Stimulated activated memory B cell treated with anti-CD40 and anti-IgM and Interleukin-4, amounts not matched to agents 10 μg/mL and 1 μg/mL and 100 μg/mL, for 72 hours (primary cell): ENCODE results near the gene SIRPB2.

Experiments used
- ATAC-seq: fragments of 150-1000 bp; cut with Tn5 transposase; 2 replicates; pipeline ENCODE4 v1.10.0; 2021
- H3K27ac Mint-ChIP-seq: one replicate; pipeline ENCODE4 v1.8.0; 2022; ENCODE audit warnings: mild to moderate bottlenecking, mixed read lengths
- H3K27me3 Mint-ChIP-seq: one replicate; pipeline ENCODE4 v1.8.0; 2022; ENCODE audit warnings: mixed read lengths
- H3K36me3 Mint-ChIP-seq: one replicate; pipeline ENCODE4 v1.8.0; 2022; ENCODE audit warnings: mixed read lengths
- H3K4me1 Mint-ChIP-seq: one replicate; pipeline ENCODE4 v1.8.0; 2022; ENCODE audit warnings: mixed read lengths
- H3K4me3 Mint-ChIP-seq: one replicate; pipeline ENCODE4 v1.8.0; 2022; ENCODE audit warnings: mild to moderate bottlenecking, moderate library complexity, mixed read lengths
- H3K9me3 Mint-ChIP-seq: one replicate; pipeline ENCODE4 v1.8.0; 2022; ENCODE audit warnings: mixed read lengths

Gene SIRPB2

DNA sequence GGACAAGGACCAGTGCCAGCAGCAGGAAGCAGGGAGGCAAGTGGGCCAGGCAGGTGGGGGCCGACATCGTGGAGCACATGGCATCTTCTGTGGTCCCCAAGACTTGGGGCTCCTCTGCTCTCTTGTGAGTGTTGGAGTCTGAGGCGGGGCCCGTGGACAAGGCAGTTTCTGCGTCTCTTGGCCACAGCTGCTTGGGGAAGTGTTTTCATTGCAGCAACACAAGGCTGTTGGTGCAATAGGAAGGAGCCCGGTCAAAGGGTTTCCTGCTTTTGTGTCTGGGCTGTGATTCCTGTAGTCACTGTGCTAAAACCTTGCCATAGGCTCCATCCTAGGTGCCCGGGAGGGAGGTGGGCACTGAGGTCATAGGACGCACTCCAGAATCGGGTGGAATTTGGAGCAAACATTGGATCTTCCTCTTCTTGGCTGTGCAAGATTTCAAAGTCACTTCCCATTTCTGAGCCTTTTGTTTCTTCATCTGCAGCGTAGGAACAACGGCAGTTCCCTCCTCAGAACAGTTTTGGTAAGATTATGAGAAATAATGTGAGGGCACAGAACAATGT is at the start of gene SIRPB2:
Gene SIRPB2, minus strand, starts transcription at position 140 of the 560 bp plus-strand sequence. Its CDS starts 61 bp downstream, at position 79.
- H3K9me3 Mint-ChIP-seq, result no peaks in the 10 kb centered on the region
- H3K4me1 Mint-ChIP-seq, result peaks cover 38% of the 10 kb centered on the region
- H3K36me3 Mint-ChIP-seq, result no peaks in the 10 kb centered on the region
- H3K27ac Mint-ChIP-seq, result no peak within 1 kb of the TSS
- no peak for ATAC-seq
- no peak within 1 kb of the TSS for H3K4me3 Mint-ChIP-seq
- H3K27me3 Mint-ChIP-seq, result peaks cover 20% of the 10 kb centered on the region

DNA sequence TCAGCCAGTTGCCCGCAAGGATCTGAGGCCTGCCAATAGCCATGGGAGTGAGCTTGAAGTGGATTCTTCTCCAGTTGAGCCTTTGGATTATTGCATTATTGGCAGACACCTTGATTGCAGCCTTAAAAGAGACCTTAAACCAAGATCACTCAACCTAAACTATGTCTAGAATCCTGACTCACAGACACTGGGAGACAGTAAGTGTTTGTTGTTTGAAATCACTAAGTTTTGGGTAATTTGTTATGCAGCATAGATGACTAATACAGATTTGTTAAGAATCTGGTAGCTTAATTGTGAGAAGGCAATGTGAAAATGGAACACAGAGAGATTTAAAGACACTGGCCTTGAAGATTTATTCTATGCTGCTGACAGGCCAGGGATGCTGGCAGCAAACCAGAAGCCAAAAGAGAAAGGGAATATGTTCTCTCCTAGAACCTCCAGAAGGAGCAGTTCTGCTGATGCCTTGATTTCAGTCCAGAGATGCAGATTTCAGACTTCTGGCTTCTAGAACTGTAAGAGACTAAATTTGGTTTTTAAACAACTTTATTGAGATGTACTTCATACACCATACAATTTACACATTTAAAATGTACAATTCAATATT is 48.7 kb upstream of the SIRPB2 start:
- no peak for ATAC-seq
- Mint-ChIP-seq H3K27ac (no peak overlapping the region), H3K4me1 (peaks cover 44% of the 10 kb centered on the region), H3K36me3 (no peaks in the 10 kb centered on the region), H3K9me3 (no peaks in the 10 kb centered on the region), H3K27me3 (no peaks in the 10 kb centered on the region), H3K4me3 (no peak overlapping the region)

DNA sequence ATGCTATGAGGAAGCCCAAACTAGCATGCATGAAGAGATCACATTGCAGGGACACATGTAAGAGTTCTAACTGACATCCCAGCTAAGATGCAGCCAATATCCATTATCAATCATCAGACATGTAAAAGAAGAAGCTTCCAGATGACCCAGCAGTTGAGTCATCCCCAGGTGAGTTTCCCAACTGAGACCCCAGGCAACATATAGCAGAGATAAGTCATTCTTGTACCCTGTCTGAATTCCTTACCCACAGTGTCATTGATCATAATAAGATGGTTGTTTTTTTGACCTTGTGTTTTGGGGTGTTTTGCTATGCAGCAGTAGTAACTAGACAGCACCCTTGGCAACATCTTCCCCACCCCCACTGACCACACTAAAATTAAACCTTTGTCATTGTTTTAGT is 47.4 kb upstream of the SIRPB2 start:
- ATAC-seq, result no peak
- H3K9me3 Mint-ChIP-seq, result no peaks in the 10 kb centered on the region
- H3K27me3 Mint-ChIP-seq, result no peaks in the 10 kb centered on the region
- peak overlapping the region; percentile 68 for H3K27ac Mint-ChIP-seq
- H3K4me3 Mint-ChIP-seq, result no peak overlapping the region
- no peaks in the 10 kb centered on the region for H3K36me3 Mint-ChIP-seq
- H3K4me1 Mint-ChIP-seq, result peaks cover 46% of the 10 kb centered on the region

DNA sequence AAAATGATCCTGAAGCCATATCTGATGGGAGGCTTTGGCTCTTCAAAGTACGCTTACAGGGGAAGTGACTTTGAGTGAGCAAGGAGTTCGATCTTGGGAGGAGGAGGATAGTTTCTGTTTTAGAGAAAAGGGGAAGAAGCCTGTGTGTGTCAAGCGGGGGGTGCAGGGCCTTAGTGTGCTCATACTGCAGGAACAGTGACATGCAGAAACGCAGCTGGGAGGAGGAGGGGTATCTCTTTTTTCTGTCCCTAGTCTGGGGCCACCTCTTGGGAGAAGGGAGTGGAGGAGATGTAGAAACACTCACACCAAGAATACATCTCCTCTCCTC is 46.5 kb upstream of the SIRPB2 start:
- peak overlapping the region; percentile 68 for H3K27ac Mint-ChIP-seq
- H3K4me1 Mint-ChIP-seq, result peaks cover 40% of the 10 kb centered on the region
- no peaks in the 10 kb centered on the region for H3K9me3 Mint-ChIP-seq
- H3K4me3 Mint-ChIP-seq, result peak overlapping the region; percentile 2
- H3K36me3 Mint-ChIP-seq, result no peaks in the 10 kb centered on the region
- peak; percentile 81 for ATAC-seq
- no peaks in the 10 kb centered on the region for H3K27me3 Mint-ChIP-seq

DNA sequence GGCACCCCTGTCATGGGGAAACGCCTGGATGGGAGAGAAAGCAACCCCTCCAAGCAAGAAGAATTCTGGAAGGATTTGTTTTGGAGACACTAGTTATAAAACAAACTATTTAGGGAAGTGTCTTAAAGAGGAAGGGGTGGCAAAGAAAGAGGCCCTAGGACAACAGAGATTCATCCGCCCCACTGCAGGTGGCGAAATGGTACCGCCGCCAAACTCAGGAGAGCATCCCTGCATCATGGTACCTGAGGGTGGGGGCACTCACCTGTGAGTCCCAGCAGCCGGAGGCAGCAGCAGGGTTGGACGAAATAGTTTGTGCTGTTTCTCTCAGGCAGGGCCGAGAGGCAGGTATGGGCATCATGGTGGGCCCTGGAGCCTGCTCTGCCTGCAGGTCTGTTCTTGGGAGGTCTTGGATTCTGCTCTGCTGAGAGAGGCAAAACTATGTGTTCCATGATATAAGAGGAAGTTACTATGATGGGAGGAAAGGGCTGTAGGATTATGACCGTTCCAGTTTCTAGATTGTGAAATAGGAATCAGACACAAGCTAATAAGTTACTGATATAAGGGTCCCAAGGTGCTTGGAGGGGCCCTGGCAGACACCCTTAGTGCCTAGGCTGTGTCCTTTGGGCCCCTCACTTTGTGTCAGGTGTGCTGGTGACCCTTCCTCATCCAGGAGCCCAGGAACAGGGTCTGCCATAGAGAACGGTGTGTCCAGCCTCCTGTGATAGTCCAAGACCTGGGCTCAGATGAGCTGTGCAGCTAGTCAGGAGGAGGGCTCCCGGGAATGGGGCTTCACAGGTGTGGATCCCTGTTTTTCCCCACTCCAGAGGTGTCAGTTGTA is 45.9 kb upstream of the SIRPB2 start:
- peak; percentile 25 for ATAC-seq
- Mint-ChIP-seq H3K27me3 (no peaks in the 10 kb centered on the region), H3K9me3 (no peaks in the 10 kb centered on the region), H3K36me3 (no peaks in the 10 kb centered on the region), H3K4me3 (peak overlapping the region; percentile 42), H3K27ac (peak overlapping the region; percentile 68), H3K4me1 (peaks cover 40% of the 10 kb centered on the region)

DNA sequence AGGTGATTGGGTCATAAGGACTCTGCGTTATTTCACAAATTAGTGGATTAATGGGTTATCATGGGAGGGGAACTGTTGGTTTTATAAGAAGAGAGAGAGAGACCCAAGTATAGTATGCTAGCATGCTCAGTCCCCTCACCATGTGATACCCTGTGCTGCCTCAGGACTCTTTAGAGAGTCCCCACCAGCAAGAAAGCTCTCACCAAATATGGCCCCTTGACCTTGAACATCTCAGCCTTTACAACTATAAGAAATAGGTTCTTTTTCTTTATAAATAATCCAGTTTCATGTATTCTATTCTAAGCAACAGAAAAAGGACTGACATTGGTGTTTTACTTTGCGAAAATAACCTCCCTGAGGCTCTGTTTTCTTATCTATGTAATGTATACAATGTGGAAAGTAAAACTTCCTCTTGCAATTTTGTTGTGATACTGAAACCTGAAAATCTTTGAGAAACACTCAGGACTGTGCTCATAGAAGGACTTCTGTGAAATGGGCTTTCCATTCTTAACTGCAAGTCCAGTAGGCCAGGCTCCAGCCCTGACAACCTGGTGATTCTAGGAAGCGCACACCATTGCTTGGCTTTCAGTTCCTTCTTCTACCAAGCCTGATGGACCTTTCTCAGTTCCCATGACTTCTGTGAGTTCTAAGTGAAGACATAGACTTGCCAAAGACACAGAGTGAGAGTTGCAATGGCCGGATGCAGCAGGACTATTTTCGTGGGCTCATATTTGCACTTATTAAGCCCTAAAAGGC is 44.4 kb upstream of the SIRPB2 start:
- Mint-ChIP-seq H3K4me1 (peaks cover 40% of the 10 kb centered on the region), H3K4me3 (no peak overlapping the region), H3K27me3 (no peaks in the 10 kb centered on the region), H3K27ac (peak overlapping the region; percentile 68), H3K9me3 (no peaks in the 10 kb centered on the region), H3K36me3 (no peaks in the 10 kb centered on the region)
- peak; percentile 90 for ATAC-seq

DNA sequence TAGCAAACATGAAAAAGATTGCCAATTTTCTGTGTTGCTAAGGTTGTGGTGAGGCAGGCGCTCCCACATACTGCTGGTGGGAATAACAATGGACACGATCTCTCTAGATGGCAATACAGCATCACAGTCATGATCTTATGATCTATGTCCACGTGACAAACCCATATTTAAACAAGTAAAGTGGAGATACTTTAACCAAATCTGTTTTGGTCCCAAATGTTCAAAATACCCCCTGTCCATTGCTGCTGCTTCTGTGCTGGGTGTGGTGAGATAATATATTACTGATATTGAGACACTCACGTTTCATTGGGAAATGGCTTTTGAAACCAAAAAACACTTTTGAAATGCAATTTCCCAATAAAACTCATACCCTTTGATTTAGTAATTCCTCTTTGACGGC is 43.3 kb upstream of the SIRPB2 start:
- no peak for ATAC-seq
- H3K27ac Mint-ChIP-seq, result no peak overlapping the region
- H3K4me1 Mint-ChIP-seq, result peaks cover 40% of the 10 kb centered on the region
- H3K4me3 Mint-ChIP-seq, result no peak overlapping the region
- no peaks in the 10 kb centered on the region for H3K27me3 Mint-ChIP-seq
- no peaks in the 10 kb centered on the region for H3K36me3 Mint-ChIP-seq
- no peaks in the 10 kb centered on the region for H3K9me3 Mint-ChIP-seq

DNA sequence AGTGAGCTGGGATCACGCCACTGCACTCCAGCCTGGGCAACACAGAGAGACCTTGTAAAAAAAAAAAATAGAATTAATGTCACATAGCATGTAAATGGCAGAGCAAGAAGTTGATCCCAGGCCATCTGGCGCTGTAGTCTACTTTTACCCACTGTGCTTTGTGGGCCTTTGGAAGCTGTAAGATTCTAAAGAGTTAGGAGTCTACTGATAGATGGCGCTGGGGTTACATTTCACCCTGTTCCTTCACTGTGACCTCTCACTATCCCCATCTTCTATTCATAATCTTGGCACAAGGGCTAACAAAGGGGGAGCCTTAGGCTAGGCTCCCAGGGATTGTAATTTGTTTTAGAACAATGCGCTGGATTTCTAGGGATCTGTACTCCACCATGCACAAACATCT is 41.8 kb upstream of the SIRPB2 start:
- ATAC-seq, result no peak
- peaks cover 3% of the 10 kb centered on the region for H3K9me3 Mint-ChIP-seq
- H3K27me3 Mint-ChIP-seq, result no peaks in the 10 kb centered on the region
- no peak overlapping the region for H3K4me3 Mint-ChIP-seq
- H3K4me1 Mint-ChIP-seq, result peaks cover 33% of the 10 kb centered on the region
- no peaks in the 10 kb centered on the region for H3K36me3 Mint-ChIP-seq
- no peak overlapping the region for H3K27ac Mint-ChIP-seq

DNA sequence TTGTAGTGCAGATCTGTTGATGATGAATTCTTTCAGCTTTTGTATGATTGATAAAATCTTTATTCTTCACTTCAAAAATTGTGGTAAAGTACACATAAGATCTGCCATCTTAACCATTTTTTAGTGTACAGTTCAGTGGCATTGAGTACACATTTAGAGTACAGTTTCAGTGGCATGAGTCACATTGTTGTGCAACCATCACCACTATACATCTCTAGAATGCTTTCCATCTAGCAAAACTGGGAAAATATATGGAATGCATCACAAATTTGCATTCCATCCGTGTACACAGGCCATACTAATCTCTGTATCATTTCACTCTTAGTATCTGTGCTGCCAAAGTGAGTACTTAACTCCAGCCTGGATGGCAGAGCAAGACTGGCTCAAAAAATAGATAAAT is 37.6 kb upstream of the SIRPB2 start:
- Mint-ChIP-seq H3K4me3 (no peak overlapping the region), H3K4me1 (peaks cover 15% of the 10 kb centered on the region), H3K9me3 (peaks cover 3% of the 10 kb centered on the region), H3K27ac (no peak overlapping the region), H3K27me3 (no peaks in the 10 kb centered on the region), H3K36me3 (no peaks in the 10 kb centered on the region)
- no peak for ATAC-seq

DNA sequence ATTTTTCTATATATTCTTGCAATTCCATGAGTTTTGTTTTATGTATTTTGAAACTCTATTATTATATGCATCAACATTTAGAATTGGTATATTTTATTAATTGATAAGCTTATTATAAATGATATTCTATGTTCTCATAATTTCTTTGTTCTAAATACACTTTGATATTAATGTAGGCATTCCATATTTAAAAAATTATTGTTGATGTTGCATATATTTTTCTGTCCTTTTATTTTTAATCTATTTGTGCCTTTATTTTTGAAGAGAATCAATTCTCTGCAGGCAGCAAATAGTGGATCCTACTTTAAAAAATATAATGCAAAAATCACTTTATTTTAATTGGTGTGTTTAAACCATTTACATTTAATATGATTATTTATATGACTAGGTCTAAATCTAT is 36.7 kb upstream of the SIRPB2 start:
- H3K4me3 Mint-ChIP-seq, result no peak overlapping the region
- no peak overlapping the region for H3K27ac Mint-ChIP-seq
- H3K9me3 Mint-ChIP-seq, result peaks cover 3% of the 10 kb centered on the region

DNA sequence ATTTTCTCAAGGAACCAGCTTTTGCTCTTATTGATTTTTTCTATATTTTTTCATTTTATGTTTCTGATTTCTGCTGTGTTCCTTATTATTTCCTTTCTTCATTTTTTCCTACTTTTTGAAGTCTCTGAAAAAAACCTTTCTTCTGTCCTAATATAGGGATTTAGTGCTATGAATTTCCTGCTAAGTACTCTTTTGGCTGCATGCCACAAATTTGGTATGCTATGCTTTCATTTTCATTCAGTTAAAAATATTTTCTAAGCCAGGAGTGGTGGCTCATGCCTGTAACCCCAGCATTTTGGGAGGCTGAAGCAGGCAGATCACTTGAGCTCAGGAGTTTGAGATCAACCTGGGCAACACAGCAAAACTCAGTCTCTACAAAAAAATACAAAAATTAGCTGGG is 35.7 kb upstream of the SIRPB2 start:
- no peaks in the 10 kb centered on the region for H3K36me3 Mint-ChIP-seq
- H3K4me1 Mint-ChIP-seq, result peaks cover 16% of the 10 kb centered on the region
- no peak overlapping the region for H3K4me3 Mint-ChIP-seq
- H3K9me3 Mint-ChIP-seq, result peaks cover 3% of the 10 kb centered on the region
- H3K27me3 Mint-ChIP-seq, result peaks cover 6% of the 10 kb centered on the region
- ATAC-seq, result no peak
- no peak overlapping the region for H3K27ac Mint-ChIP-seq

More for the DNA sequence above, 36.7 kb upstream of the SIRPB2 start:
- Mint-ChIP-seq H3K4me1 (peaks cover 15% of the 10 kb centered on the region), H3K36me3 (no peaks in the 10 kb centered on the region), H3K27me3 (no peaks in the 10 kb centered on the region)
- no peak for ATAC-seq

DNA sequence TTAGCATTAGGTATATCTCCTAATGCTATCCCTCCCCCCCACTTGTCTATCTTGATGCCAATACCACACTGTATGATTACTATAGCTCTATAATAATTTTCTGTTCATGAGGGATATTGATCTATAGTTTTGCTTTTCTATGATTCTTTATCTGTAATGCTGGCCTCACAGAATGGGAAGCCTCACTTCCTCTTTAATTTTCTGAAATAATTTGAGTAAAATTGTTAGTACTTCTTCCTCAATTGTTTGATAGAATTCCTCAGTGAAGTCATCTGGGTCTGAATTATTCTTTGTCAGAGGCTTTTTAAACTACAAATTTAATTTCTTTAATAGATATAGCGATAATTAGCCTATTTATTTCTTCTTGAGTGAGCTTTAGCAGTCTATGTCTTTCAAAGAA is 35.1 kb upstream of the SIRPB2 start:
- no peak overlapping the region for H3K4me3 Mint-ChIP-seq
- peaks cover 12% of the 10 kb centered on the region for H3K27me3 Mint-ChIP-seq
- ATAC-seq, result no peak
- H3K36me3 Mint-ChIP-seq, result no peaks in the 10 kb centered on the region
- no peak overlapping the region for H3K27ac Mint-ChIP-seq
- peaks cover 3% of the 10 kb centered on the region for H3K9me3 Mint-ChIP-seq
- H3K4me1 Mint-ChIP-seq, result peaks cover 22% of the 10 kb centered on the region

DNA sequence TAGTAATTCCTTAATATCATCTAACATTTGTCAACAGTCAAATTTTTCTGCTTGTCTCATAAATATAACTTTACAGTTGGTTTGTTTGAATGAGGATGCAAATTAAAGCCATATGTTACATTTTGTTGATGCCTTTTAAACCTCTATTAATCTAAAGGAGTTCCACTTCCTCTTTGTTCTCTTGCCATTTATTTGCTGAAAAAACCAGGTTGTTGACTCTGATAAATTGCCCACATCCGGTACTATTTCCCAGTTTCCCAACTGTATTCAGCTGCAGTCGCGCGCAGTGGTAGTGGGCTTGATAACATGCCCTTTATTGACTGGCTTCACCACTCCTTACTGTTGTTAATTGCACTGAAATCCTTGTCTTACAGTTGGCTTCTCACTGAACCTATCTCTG is 32.8 kb upstream of the SIRPB2 start:
- Mint-ChIP-seq H3K36me3 (no peaks in the 10 kb centered on the region), H3K27me3 (peaks cover 14% of the 10 kb centered on the region), H3K4me3 (no peak overlapping the region), H3K27ac (no peak overlapping the region), H3K9me3 (peaks cover 3% of the 10 kb centered on the region), H3K4me1 (peaks cover 33% of the 10 kb centered on the region)
- no peak for ATAC-seq

DNA sequence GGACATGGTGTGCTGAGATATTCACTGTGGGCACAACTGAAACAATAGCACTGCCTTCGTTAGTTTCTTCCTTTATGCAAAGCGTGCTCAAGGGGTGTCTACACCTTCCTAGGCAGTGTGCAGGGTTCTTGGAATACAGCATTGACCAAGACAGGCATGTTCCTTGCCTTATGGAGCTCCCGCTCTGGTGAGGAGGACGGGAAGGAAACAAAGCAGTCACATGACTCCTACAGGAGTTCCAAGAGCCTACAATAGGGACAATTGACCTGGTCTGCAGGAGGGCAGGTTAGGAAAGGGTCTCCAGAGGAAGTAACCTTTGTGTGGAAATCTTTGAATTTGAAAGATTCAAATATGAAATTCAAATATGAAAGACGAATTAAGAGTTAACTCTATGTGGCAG is 25.8 kb upstream of the SIRPB2 start:
- ATAC-seq, result no peak
- Mint-ChIP-seq H3K9me3 (peaks cover 8% of the 10 kb centered on the region), H3K27ac (no peak overlapping the region), H3K27me3 (peaks cover 10% of the 10 kb centered on the region), H3K36me3 (no peaks in the 10 kb centered on the region), H3K4me3 (no peak overlapping the region), H3K4me1 (peaks cover 18% of the 10 kb centered on the region)

DNA sequence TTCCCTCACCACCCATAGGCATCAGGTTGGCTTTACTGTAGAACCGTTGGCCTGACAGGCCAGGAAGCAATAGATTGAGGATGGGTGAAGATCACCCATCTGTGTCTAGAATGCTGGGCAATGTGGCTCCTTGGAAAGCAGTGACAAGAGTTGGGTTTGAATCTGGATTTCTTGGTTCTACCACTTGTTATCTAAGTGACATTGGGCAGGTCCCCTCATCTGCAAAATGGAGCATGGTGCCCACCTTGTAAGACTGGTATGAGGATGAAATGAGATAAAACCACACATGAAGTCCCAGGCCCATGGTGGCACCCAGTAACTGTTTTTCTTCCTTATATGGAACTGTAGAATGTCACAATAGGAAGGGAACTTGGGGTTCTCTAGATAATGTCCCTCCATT is 22.6 kb upstream of the SIRPB2 start:
- Mint-ChIP-seq H3K27me3 (peaks cover 12% of the 10 kb centered on the region), H3K4me3 (no peak overlapping the region), H3K36me3 (no peaks in the 10 kb centered on the region), H3K9me3 (peaks cover 8% of the 10 kb centered on the region), H3K27ac (no peak overlapping the region), H3K4me1 (no peaks in the 10 kb centered on the region)
- no peak for ATAC-seq
